ENCODE results near the gene ROBO2. TPM values are rescaled to one million over a fixed set of nuclear protein-coding genes. Genes with fewer than 3 reads are reported as not detected.

Gene ROBO2
- total RNA-seq, 1 experiment from 2014 or later: not detected

- ChIA-PET POLR2A (no interaction called here), RAD21 (ENCODE audit: low non-redundant PET in 1 of 2, low total read pairs in 2 of 2, uncharacterized antibody in 2 of 2, unreplicated experiment in 2 of 2) (no interaction called here), CTCF (no interaction called here)
- no peaks in the 10 kb centered on the region for H3K36me3 ChIP-seq (ENCODE audit: control insufficient read depth in 1 of 2, insufficient read depth in 2 of 2, low read length in 2 of 2)
- peaks cover 9 to 16% of the 10 kb centered on the region in 2 experiments; a peak in 2 of 4 replicates for H3K9me3 ChIP-seq (ENCODE audit: control insufficient read depth in 1 of 2, insufficient read depth in 1 of 2, low read depth in 1 of 2, low read length in 2 of 2)
- H3K79me2 ChIP-seq (ENCODE audit: insufficient read depth, low read length): no peaks in the 10 kb centered on the region
- no peak overlapping the region for H2AFZ ChIP-seq (ENCODE audit: low read depth, low read length, poor library complexity, severe bottlenecking)
- no peak overlapping the region for H3K4me2 ChIP-seq (ENCODE audit: low read length)
- no peak for ATAC-seq
- H3K27ac ChIP-seq (ENCODE audit: low read depth, low read length): no peak overlapping the region
- intact Hi-C loops (cut with micrococcal nuclease): no loop called here
- no peak overlapping the region for H3K4me3 ChIP-seq (replicated peaks in 1 of 2; ENCODE audit: low read depth in 1 of 2, low read length in 2 of 2)
- BruUV-seq (replicated peaks): no TSS peak
- no peak overlapping the region for H3K9ac ChIP-seq (ENCODE audit: low read length)
- no peaks in the 10 kb centered on the region for H3K27me3 ChIP-seq (ENCODE audit: insufficient read depth, low read length)
- TF ChIP-seq EZH2phosphoT487 (IDR thresholded peaks at IDR 0.05; ENCODE audit: borderline replicate concordance) (no peak), POLR2AphosphoS5 (IDR thresholded peaks at IDR 0.05; ENCODE audit: low read depth, low read length) (no peak), CEBPB (IDR thresholded peaks at IDR 0.05; ENCODE audit: low read depth) (no peak), ZFX (IDR thresholded peaks at IDR 0.05) (no peak), TCF7L2 (IDR thresholded peaks at IDR 0.05; ENCODE audit: borderline replicate concordance, extremely low read depth, insufficient read depth, insufficient read length) (no peak), FOSL1 (IDR thresholded peaks at IDR 0.05; ENCODE audit: low read depth) (no peak), EZH2 (IDR thresholded peaks at IDR 0.05) (no peak), YY1 (IDR thresholded peaks at IDR 0.05; ENCODE audit: extremely low read depth, insufficient replicate concordance, low read depth, low read length) (no peak), CTCF (IDR thresholded peaks at IDR 0.05 in 2 of 3, conservative IDR thresholded peaks at IDR 0.05 in 1 of 3; ENCODE audit: borderline replicate concordance in 1 of 3, insufficient read depth in 1 of 3, low read depth in 2 of 3, low read length in 2 of 3) (no peak), ELF1 (IDR thresholded peaks at IDR 0.05; ENCODE audit: borderline replicate concordance, low read depth) (no peak), EGR1 (IDR thresholded peaks at IDR 0.05; ENCODE audit: low read depth) (no peak)
- TF ChIP-seq, protein P1, sequence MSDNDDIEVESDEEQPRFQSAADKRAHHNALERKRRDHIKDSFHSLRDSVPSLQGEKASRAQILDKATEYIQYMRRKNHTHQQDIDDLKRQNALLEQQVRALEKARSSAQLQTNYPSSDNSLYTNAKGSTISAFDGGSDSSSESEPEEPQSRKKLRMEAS (IDR thresholded peaks at IDR 0.05): no peak
- TF ChIP-seq, protein P2, sequence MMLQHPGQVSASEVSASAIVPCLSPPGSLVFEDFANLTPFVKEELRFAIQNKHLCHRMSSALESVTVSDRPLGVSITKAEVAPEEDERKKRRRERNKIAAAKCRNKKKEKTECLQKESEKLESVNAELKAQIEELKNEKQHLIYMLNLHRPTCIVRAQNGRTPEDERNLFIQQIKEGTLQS (IDR thresholded peaks at IDR 0.05): no peak
- TF ChIP-seq, protein P3, sequence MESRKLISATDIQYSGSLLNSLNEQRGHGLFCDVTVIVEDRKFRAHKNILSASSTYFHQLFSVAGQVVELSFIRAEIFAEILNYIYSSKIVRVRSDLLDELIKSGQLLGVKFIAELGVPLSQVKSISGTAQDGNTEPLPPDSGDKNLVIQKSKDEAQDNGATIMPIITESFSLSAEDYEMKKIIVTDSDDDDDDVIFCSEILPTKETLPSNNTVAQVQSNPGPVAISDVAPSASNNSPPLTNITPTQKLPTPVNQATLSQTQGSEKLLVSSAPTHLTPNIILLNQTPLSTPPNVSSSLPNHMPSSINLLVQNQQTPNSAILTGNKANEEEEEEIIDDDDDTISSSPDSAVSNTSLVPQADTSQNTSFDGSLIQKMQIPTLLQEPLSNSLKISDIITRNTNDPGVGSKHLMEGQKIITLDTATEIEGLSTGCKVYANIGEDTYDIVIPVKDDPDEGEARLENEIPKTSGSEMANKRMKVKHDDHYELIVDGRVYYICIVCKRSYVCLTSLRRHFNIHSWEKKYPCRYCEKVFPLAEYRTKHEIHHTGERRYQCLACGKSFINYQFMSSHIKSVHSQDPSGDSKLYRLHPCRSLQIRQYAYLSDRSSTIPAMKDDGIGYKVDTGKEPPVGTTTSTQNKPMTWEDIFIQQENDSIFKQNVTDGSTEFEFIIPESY (IDR thresholded peaks at IDR 0.05; ENCODE audit: extremely low read depth, insufficient replicate concordance, low read length): no peak
- TF ChIP-seq, protein P4, sequence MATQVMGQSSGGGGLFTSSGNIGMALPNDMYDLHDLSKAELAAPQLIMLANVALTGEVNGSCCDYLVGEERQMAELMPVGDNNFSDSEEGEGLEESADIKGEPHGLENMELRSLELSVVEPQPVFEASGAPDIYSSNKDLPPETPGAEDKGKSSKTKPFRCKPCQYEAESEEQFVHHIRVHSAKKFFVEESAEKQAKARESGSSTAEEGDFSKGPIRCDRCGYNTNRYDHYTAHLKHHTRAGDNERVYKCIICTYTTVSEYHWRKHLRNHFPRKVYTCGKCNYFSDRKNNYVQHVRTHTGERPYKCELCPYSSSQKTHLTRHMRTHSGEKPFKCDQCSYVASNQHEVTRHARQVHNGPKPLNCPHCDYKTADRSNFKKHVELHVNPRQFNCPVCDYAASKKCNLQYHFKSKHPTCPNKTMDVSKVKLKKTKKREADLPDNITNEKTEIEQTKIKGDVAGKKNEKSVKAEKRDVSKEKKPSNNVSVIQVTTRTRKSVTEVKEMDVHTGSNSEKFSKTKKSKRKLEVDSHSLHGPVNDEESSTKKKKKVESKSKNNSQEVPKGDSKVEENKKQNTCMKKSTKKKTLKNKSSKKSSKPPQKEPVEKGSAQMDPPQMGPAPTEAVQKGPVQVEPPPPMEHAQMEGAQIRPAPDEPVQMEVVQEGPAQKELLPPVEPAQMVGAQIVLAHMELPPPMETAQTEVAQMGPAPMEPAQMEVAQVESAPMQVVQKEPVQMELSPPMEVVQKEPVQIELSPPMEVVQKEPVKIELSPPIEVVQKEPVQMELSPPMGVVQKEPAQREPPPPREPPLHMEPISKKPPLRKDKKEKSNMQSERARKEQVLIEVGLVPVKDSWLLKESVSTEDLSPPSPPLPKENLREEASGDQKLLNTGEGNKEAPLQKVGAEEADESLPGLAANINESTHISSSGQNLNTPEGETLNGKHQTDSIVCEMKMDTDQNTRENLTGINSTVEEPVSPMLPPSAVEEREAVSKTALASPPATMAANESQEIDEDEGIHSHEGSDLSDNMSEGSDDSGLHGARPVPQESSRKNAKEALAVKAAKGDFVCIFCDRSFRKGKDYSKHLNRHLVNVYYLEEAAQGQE (IDR thresholded peaks at IDR 0.05; ENCODE audit: low read depth): no peak
- no peaks in the 10 kb centered on the region for H3K9me2 ChIP-seq (ENCODE audit: insufficient read depth)
- DNase-seq (ENCODE audit: low read depth, low spot score): no peak
- no peaks in the 10 kb centered on the region for H3K4me1 ChIP-seq (ENCODE audit: control insufficient read depth in 1 of 2, insufficient read depth in 2 of 2, low read length in 2 of 2)
- H4K20me1 ChIP-seq (ENCODE audit: insufficient read depth): no peaks in the 10 kb centered on the region
Measured at GRCh38 chr3:77588863-77589262, 549.0 kb downstream of the ROBO2 start.

Measured in HCT116 (cell line).